GM18526 (cell line): ENCODE data around the gene ARHGAP10.

ENCODE experiments used
- POLR2A ChIP-seq: IDR thresholded peaks from 3 replicates; pipeline ENCODE4 v1.6.1; 2011; ENCODE audit not compliant: insufficient read length; ENCODE audit errors: extremely low read depth

Gene ARHGAP10

GRCh38 chr4:147816382-147817254 lies 84.7 kb downstream of the ARHGAP10 start:
- no peak for TF ChIP-seq POLR2A

- no peak for TF ChIP-seq POLR2A
Observed at GRCh38 chr4:147820975-147821374, 89.1 kb downstream of the ARHGAP10 start.

GRCh38 chr4:147821555-147821954 lies 89.7 kb downstream of the ARHGAP10 start:
- TF ChIP-seq POLR2A: no peak

- TF ChIP-seq POLR2A: no peak
Observed at GRCh38 chr4:147822128-147822527, 90.2 kb downstream of the ARHGAP10 start.

- TF ChIP-seq POLR2A: no peak
Observed at GRCh38 chr4:147823130-147823529, 91.2 kb downstream of the ARHGAP10 start.

GRCh38 chr4:147824316-147824715 lies 92.4 kb downstream of the ARHGAP10 start:
- no peak for TF ChIP-seq POLR2A

GRCh38 chr4:147824884-147825283 lies 93.0 kb downstream of the ARHGAP10 start:
- TF ChIP-seq POLR2A: no peak

GRCh38 chr4:147825451-147826287 lies 93.8 kb downstream of the ARHGAP10 start:
- no peak for TF ChIP-seq POLR2A

GRCh38 chr4:147826288-147826646 lies 94.4 kb downstream of the ARHGAP10 start:
- no peak for TF ChIP-seq POLR2A

GRCh38 chr4:147828331-147828905 lies 96.5 kb downstream of the ARHGAP10 start:
- no peak for TF ChIP-seq POLR2A

- TF ChIP-seq POLR2A: no peak
Observed at GRCh38 chr4:147829401-147830101, 97.7 kb downstream of the ARHGAP10 start.

GRCh38 chr4:147830102-147830463 lies 98.2 kb downstream of the ARHGAP10 start:
- no peak for TF ChIP-seq POLR2A

GRCh38 chr4:147830987-147831386 lies 99.1 kb downstream of the ARHGAP10 start:
- TF ChIP-seq POLR2A: no peak

GRCh38 chr4:147831551-147832171 lies 99.8 kb downstream of the ARHGAP10 start:
- TF ChIP-seq POLR2A: no peak

- no peak for TF ChIP-seq POLR2A
Observed at GRCh38 chr4:147833254-147833653, 101.4 kb downstream of the ARHGAP10 start.

GRCh38 chr4:147833741-147834140 lies 101.9 kb downstream of the ARHGAP10 start:
- TF ChIP-seq POLR2A: no peak
